Mammary epithelial cell (primary cell): Measurements from ENCODE around the gene CAMK1G.

Experiments
- EZH2 ChIP-seq: IDR thresholded peaks from 2 replicates; pipeline ENCODE4 v1.6.1; 2012; ENCODE audit warnings: low read length, inconsistent platforms, borderline replicate concordance
- TF ChIP-seq, protein P1 (sequence below), 2 donors: IDR thresholded peaks in 1 of 2; conservative IDR thresholded peaks in 1 of 2; 2 replicates each; pipeline ENCODE4 v1.5.1; 2011 to 2012; ENCODE audit warnings: inconsistent platforms in 2 of 2, low read length in 2 of 2, mild to moderate bottlenecking in 2 of 2, control low read depth in 1 of 2, low read depth in 1 of 2; ENCODE audit not compliant: insufficient read depth in 1 of 2; ENCODE audit errors: extremely low read depth in 1 of 2

DNA sequence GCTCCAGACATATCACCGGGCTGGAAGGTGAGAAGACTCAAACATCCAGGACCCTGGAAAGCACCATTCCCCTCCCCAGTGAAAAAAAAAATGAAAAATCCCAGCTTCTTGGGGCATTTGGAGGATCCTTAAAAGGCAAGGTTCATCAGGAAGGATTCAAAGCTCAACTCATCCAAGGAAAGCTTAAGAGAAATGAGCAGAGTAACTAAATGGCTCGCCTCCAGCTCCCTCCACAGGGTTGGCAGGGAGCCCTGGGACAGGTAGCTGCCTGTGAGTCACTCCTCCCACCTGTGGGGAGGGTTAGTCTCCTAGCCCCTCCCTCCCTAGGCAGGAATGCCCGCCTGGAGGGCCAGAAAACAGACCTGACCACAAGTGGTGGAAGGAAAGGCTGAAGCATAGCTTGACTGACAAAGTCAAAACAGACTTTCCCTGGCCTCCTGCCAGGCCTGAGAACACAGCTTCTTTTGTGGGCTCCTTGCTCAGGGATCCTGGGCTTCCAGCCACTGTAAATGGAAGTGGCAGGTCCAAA is 69.4 kb downstream of the CAMK1G start:
- TF ChIP-seq, protein P1, sequence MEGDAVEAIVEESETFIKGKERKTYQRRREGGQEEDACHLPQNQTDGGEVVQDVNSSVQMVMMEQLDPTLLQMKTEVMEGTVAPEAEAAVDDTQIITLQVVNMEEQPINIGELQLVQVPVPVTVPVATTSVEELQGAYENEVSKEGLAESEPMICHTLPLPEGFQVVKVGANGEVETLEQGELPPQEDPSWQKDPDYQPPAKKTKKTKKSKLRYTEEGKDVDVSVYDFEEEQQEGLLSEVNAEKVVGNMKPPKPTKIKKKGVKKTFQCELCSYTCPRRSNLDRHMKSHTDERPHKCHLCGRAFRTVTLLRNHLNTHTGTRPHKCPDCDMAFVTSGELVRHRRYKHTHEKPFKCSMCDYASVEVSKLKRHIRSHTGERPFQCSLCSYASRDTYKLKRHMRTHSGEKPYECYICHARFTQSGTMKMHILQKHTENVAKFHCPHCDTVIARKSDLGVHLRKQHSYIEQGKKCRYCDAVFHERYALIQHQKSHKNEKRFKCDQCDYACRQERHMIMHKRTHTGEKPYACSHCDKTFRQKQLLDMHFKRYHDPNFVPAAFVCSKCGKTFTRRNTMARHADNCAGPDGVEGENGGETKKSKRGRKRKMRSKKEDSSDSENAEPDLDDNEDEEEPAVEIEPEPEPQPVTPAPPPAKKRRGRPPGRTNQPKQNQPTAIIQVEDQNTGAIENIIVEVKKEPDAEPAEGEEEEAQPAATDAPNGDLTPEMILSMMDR (conservative IDR thresholded peaks at IDR 0.05 in 1 of 2, IDR thresholded peaks at IDR 0.05 in 1 of 2; ENCODE audit: extremely low read depth in 1 of 2, insufficient read depth in 1 of 2, low read depth in 1 of 2, low read length in 2 of 2): no peak
- TF ChIP-seq EZH2: no peak
